Spinal cord (tissue), 10 donors: Measurements from ENCODE around the gene OR7G3. TPM values are rescaled to one million over a fixed set of nuclear protein-coding genes. Genes with fewer than 3 reads are reported as not detected.

Experiments used
- DNase-seq, 6 donors: peaks; one replicate each; pipeline versions ENCODE4 v3.0.0 to v3.0.0-alpha.2; 2013 to 2015; ENCODE audit warnings: low spot score in 6 of 6, low read depth in 4 of 6
- H3K27ac ChIP-seq: one replicate; pipeline ENCODE4 v1.5.1; 2013; ENCODE audit warnings: low read depth, low read length, control low read depth
- H3K27me3 ChIP-seq: one replicate; pipeline ENCODE4 v1.6.1; 2013; ENCODE audit warnings: low read length; ENCODE audit not compliant: control insufficient read depth, insufficient read depth
- H3K36me3 ChIP-seq: one replicate; pipeline ENCODE4 v1.6.1; 2013; ENCODE audit warnings: low read length; ENCODE audit not compliant: control insufficient read depth, insufficient read depth
- H3K4me1 ChIP-seq: one replicate; pipeline ENCODE4 v1.6.1; 2013; ENCODE audit warnings: low read length; ENCODE audit not compliant: control insufficient read depth, insufficient read depth
- H3K4me3 ChIP-seq: one replicate; pipeline ENCODE4 v1.5.1; 2013; ENCODE audit warnings: low read depth, low read length, control low read depth
- H3K9me3 ChIP-seq: one replicate; pipeline ENCODE4 v1.6.1; 2013; ENCODE audit warnings: low read length; ENCODE audit not compliant: control insufficient read depth, insufficient read depth
- WGBS: methylation state at CpG from one replicate; pipeline ENCODE4 v1.1.5; 2013; ENCODE audit warnings: missing lambda C conversion rate; ENCODE audit not compliant: insufficient coverage; 5-methylcytosine and 5-hydroxymethylcytosine counted together
- polyA plus RNA-seq, 2 donors: library from polyadenylated mRNA; unstranded; fragments of 120-200 nt; gene quantifications; one replicate each; pipeline ENCODE4 v1.2.1, GENCODE V29; 2013; ENCODE audit not compliant: insufficient read length in 2 of 2
- total RNA-seq, 2 donors: library from RNA; depleted of rRNA in 1 of 2; stranded (reverse); fragments of 120-200 nt in 1 of 2; fragments of >200 nt in 1 of 2; gene quantifications; one replicate each; pipeline versions ENCODE4 v1.2.3 to v1.2.4, GENCODE V29; 2013 to 2014
- donor health status: healthy.

Gene OR7G3
- total and polyA plus RNA-seq, 4 donors, result not detected

GRCh38 chr19:9150650-9151049, 23.9 kb upstream of the OR7G3 start:
- no peak overlapping the region for H3K4me3 ChIP-seq
- no peaks in the 10 kb centered on the region for H3K27me3 ChIP-seq
- no peaks in the 10 kb centered on the region for H3K4me1 ChIP-seq
- DNase-seq, result no peak
- peaks cover 14% of the 10 kb centered on the region for H3K9me3 ChIP-seq
- no peak overlapping the region for H3K27ac ChIP-seq
- peaks cover 6% of the 10 kb centered on the region for H3K36me3 ChIP-seq
- 100% methylated on average over 2 of the region's 5 CpGs for WGBS

- Histone ChIP-seq H3K27ac (no peak overlapping the region), H3K4me3 (no peak overlapping the region), H3K4me1 (no peaks in the 10 kb centered on the region), H3K27me3 (no peaks in the 10 kb centered on the region), H3K9me3 (peaks cover 13% of the 10 kb centered on the region), H3K36me3 (peaks cover 4% of the 10 kb centered on the region)
- 100% methylated on average over 2 of the region's 4 CpGs for WGBS
- no peak for DNase-seq
Observed at GRCh38 chr19:9149997-9150396, 23.2 kb upstream of the OR7G3 start.

GRCh38 chr19:9148697-9149096, 21.9 kb upstream of the OR7G3 start:
- H3K36me3 ChIP-seq, result peaks cover 4% of the 10 kb centered on the region
- H3K9me3 ChIP-seq, result peaks cover 16% of the 10 kb centered on the region
- H3K4me1 ChIP-seq, result no peaks in the 10 kb centered on the region
- H3K27me3 ChIP-seq, result no peaks in the 10 kb centered on the region
- no peak for DNase-seq
- no peak overlapping the region for H3K27ac ChIP-seq
- H3K4me3 ChIP-seq, result no peak overlapping the region
- WGBS, result 95% methylated on average over 2 of the region's 3 CpGs

- no peak for DNase-seq
- Histone ChIP-seq H3K27me3 (no peaks in the 10 kb centered on the region), H3K4me3 (no peak overlapping the region), H3K9me3 (peaks cover 7% of the 10 kb centered on the region), H3K36me3 (peaks cover 4% of the 10 kb centered on the region), H3K27ac (no peak overlapping the region), H3K4me1 (no peaks in the 10 kb centered on the region)
- WGBS, result no CpG with 5 or more reads among the region's 1 CpG
Observed at GRCh38 chr19:9146882-9147281, 20.1 kb upstream of the OR7G3 start.

- no peak overlapping the region for H3K4me3 ChIP-seq
- peaks cover 4% of the 10 kb centered on the region for H3K36me3 ChIP-seq
- no peak overlapping the region for H3K27ac ChIP-seq
- H3K9me3 ChIP-seq, result peaks cover 7% of the 10 kb centered on the region
- DNase-seq, result no peak
- H3K4me1 ChIP-seq, result no peaks in the 10 kb centered on the region
- 96% methylated on average over 4 of the region's 5 CpGs for WGBS
- no peaks in the 10 kb centered on the region for H3K27me3 ChIP-seq
Observed at GRCh38 chr19:9144920-9145319, 18.2 kb upstream of the OR7G3 start.

GRCh38 chr19:9140159-9140874, 13.6 kb upstream of the OR7G3 start, which contains the start of gene ZNF317:
Gene ZNF317, plus strand, starts transcription at chr19:9140397. Its CDS starts 15,620 bp downstream, at chr19:9156017.
- H3K36me3 ChIP-seq, result no peaks in the 10 kb centered on the region
- H3K27ac ChIP-seq, result peak within 1 kb of the TSS; percentile 86
- DNase-seq, result peak; percentile 85 to 98 (median 94)
- WGBS, result under 1% methylated on average over 36 of the region's 43 CpGs
- H3K27me3 ChIP-seq, result no peaks in the 10 kb centered on the region
- H3K4me3 ChIP-seq, result peak within 1 kb of the TSS; percentile 90
- no peaks in the 10 kb centered on the region for H3K4me1 ChIP-seq
- H3K9me3 ChIP-seq, result peaks cover 7% of the 10 kb centered on the region

GRCh38 chr19:9139609-9140158, 12.9 kb upstream of the OR7G3 start:
- Histone ChIP-seq H3K27me3 (no peaks in the 10 kb centered on the region), H3K4me1 (no peaks in the 10 kb centered on the region), H3K9me3 (peaks cover 4% of the 10 kb centered on the region), H3K4me3 (peak overlapping the region; percentile 90), H3K36me3 (no peaks in the 10 kb centered on the region), H3K27ac (peak overlapping the region; percentile 57)
- WGBS, result 43% methylated on average over 2 of the region's 8 CpGs
- DNase-seq, result no peak

- Histone ChIP-seq H3K36me3 (no peaks in the 10 kb centered on the region), H3K9me3 (no peaks in the 10 kb centered on the region), H3K27ac (no peak overlapping the region), H3K4me1 (no peaks in the 10 kb centered on the region), H3K4me3 (no peak overlapping the region), H3K27me3 (no peaks in the 10 kb centered on the region)
- no peak for DNase-seq
- no CpG with 5 or more reads among the region's 5 CpGs for WGBS
Observed at GRCh38 chr19:9132422-9132821, 5.7 kb upstream of the OR7G3 start.

- no peaks in the 10 kb centered on the region for H3K4me1 ChIP-seq
- no peak for DNase-seq
- no peaks in the 10 kb centered on the region for H3K36me3 ChIP-seq
- no peaks in the 10 kb centered on the region for H3K9me3 ChIP-seq
- 90% methylated on average over 1 of the region's 1 CpG for WGBS
- H3K27me3 ChIP-seq, result no peaks in the 10 kb centered on the region
- no peak overlapping the region for H3K4me3 ChIP-seq
- no peak overlapping the region for H3K27ac ChIP-seq
Observed at GRCh38 chr19:9130965-9131364, 4.2 kb upstream of the OR7G3 start.

GRCh38 chr19:9128171-9128570, 1.4 kb upstream of the OR7G3 start:
- H3K27ac ChIP-seq, result no peak overlapping the region
- H3K27me3 ChIP-seq, result no peaks in the 10 kb centered on the region
- WGBS, result 75% methylated on average over 2 of the region's 3 CpGs
- no peak overlapping the region for H3K4me3 ChIP-seq
- no peak for DNase-seq
- H3K9me3 ChIP-seq, result no peaks in the 10 kb centered on the region
- H3K4me1 ChIP-seq, result no peaks in the 10 kb centered on the region
- no peaks in the 10 kb centered on the region for H3K36me3 ChIP-seq
